Mucosa of stomach (tissue), 1 donor: Measurements from ENCODE around the gene PASD1.

Experiments used
- H3K27me3 ChIP-seq: one replicate; pipeline ENCODE4 v1.7.0; 2013; ENCODE audit warnings: mild to moderate bottlenecking, low read length; ENCODE audit not compliant: control insufficient read depth, insufficient read depth
- H3K36me3 ChIP-seq: one replicate; pipeline ENCODE4 v1.7.0; 2013; ENCODE audit warnings: low read length; ENCODE audit not compliant: control insufficient read depth, insufficient read depth
- H3K4me1 ChIP-seq: one replicate; pipeline ENCODE4 v1.7.0; 2013; ENCODE audit warnings: mild to moderate bottlenecking, low read length; ENCODE audit not compliant: control insufficient read depth, insufficient read depth
- H3K4me3 ChIP-seq: one replicate; pipeline ENCODE4 v1.7.0; 2013; ENCODE audit warnings: low read length
- H3K9ac ChIP-seq: one replicate; pipeline ENCODE4 v1.7.0; 2013; ENCODE audit warnings: mild to moderate bottlenecking, low read length, moderate library complexity
- H3K9me3 ChIP-seq: one replicate; pipeline ENCODE4 v1.7.0; 2013; ENCODE audit warnings: mild to moderate bottlenecking, low read length, moderate library complexity; ENCODE audit not compliant: control insufficient read depth
- donor health status: Pancreatic carcinoma.

Gene PASD1

GRCh38 chrX:151633157-151633556, 69.7 kb downstream of the PASD1 start:
- H3K9ac ChIP-seq, result no peak overlapping the region
- no peaks in the 10 kb centered on the region for H3K4me1 ChIP-seq
- no peaks in the 10 kb centered on the region for H3K27me3 ChIP-seq
- no peak overlapping the region for H3K4me3 ChIP-seq
- H3K36me3 ChIP-seq, result no peaks in the 10 kb centered on the region
- H3K9me3 ChIP-seq, result no peaks in the 10 kb centered on the region

DNA sequence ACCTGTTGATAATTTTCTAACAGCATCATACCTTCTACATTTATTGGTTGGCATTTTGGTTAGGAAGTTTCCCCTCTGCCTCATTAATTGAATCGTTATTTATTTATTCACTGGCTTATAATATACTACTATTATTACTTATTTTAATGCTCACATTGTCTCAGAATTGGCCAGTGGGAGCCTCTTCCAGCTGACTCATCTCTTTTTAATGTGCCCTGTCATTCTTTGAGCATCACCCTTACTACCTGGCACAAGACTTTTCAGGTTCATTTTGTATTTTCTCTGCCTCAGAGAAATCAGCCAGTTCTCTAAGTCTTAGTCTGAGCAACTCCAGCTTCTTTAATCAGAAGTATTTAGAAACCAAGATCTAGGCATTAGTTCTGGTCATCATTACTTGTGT, 71.5 kb downstream of the PASD1 start:
- Histone ChIP-seq H3K9ac (no peak overlapping the region), H3K9me3 (no peaks in the 10 kb centered on the region), H3K27me3 (no peaks in the 10 kb centered on the region), H3K4me3 (no peak overlapping the region), H3K4me1 (no peaks in the 10 kb centered on the region), H3K36me3 (no peaks in the 10 kb centered on the region)

- Histone ChIP-seq H3K9ac (no peak overlapping the region), H3K36me3 (no peaks in the 10 kb centered on the region), H3K4me1 (no peaks in the 10 kb centered on the region), H3K4me3 (no peak overlapping the region), H3K27me3 (no peaks in the 10 kb centered on the region), H3K9me3 (no peaks in the 10 kb centered on the region)
Observed at GRCh38 chrX:151641564-151641963, 78.1 kb downstream of the PASD1 start.

DNA sequence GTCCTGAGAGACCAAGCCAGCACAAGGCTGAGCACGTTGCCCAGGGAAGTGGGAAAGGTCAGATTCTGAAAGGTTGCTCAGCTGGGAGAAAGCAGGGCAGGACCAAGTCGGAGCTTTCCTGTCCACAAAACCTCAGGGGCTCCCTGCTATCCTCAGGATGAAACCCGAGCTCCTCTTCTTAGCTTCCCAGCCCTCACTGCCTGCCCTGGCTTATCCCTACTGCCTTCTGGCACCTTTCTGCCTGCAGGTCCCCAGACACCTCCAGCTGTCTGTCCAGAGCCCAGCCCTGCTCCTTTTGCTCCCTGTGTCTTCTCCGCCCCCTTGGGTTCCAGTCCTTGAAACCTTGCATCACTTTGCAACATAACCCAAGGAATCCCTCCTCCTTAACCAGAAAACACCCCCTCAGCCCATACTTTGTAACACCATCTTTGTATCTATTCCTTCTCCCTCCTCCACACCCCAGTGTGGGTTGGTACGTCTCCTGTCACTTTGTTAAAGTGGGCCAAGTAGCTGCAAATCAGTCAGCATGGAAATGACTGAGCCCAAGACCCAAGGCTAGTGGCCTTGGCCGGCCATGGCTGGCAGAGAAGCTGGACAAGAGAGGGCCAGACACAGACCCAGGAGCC, 111.8 kb downstream of the PASD1 start:
- Histone ChIP-seq H3K4me3 (no peak overlapping the region), H3K27me3 (no peaks in the 10 kb centered on the region), H3K4me1 (no peaks in the 10 kb centered on the region), H3K9me3 (no peaks in the 10 kb centered on the region), H3K9ac (no peak overlapping the region), H3K36me3 (no peaks in the 10 kb centered on the region)

- no peak overlapping the region for H3K9ac ChIP-seq
- no peaks in the 10 kb centered on the region for H3K36me3 ChIP-seq
- H3K27me3 ChIP-seq, result no peaks in the 10 kb centered on the region
- H3K4me1 ChIP-seq, result no peaks in the 10 kb centered on the region
- no peaks in the 10 kb centered on the region for H3K9me3 ChIP-seq
- no peak overlapping the region for H3K4me3 ChIP-seq
Observed at GRCh38 chrX:151676196-151676595, 112.7 kb downstream of the PASD1 start.

DNA sequence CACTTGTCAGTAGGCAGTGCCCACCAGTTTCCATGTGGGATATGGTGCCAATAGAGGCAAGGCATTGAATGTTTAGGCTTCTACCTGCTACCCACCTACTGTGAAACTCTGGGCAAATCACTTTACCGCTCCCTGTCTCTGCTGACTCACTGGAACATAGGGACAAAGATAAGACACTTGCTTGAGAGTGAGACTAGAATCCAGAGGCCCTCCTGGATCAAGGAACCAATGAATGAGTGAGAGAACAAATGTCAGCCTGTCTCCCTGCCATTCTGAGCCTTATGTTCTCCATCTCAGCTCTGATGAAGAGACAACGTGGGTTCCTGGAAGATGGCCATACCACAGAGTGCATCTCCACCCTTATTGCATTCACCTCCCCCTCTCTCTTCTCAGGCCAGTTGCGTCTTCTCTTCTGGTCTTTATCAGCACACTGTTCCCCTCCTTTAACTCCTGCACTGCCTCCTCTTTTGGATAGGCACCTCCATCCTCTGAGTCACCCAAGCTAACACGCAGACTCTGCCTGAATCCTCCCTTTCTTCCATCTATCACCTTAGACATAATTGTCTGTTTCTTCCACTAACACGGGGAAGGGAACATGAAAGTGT, 116.4 kb downstream of the PASD1 start:
- no peaks in the 10 kb centered on the region for H3K4me1 ChIP-seq
- no peaks in the 10 kb centered on the region for H3K9me3 ChIP-seq
- H3K27me3 ChIP-seq, result no peaks in the 10 kb centered on the region
- H3K9ac ChIP-seq, result no peak overlapping the region
- H3K4me3 ChIP-seq, result no peak overlapping the region
- no peaks in the 10 kb centered on the region for H3K36me3 ChIP-seq

- H3K4me3 ChIP-seq, result no peak overlapping the region
- H3K9me3 ChIP-seq, result no peaks in the 10 kb centered on the region
- H3K27me3 ChIP-seq, result no peaks in the 10 kb centered on the region
- no peaks in the 10 kb centered on the region for H3K36me3 ChIP-seq
- H3K4me1 ChIP-seq, result no peaks in the 10 kb centered on the region
- no peak overlapping the region for H3K9ac ChIP-seq
Observed at GRCh38 chrX:151680805-151681204, 117.3 kb downstream of the PASD1 start.

- Histone ChIP-seq H3K36me3 (no peaks in the 10 kb centered on the region), H3K4me1 (no peaks in the 10 kb centered on the region), H3K9ac (no peak overlapping the region), H3K27me3 (no peaks in the 10 kb centered on the region), H3K4me3 (no peak overlapping the region), H3K9me3 (no peaks in the 10 kb centered on the region)
Observed at GRCh38 chrX:151687635-151688034, 124.2 kb downstream of the PASD1 start.

GRCh38 chrX:151688695-151689094, 125.2 kb downstream of the PASD1 start:
- H3K4me3 ChIP-seq, result no peak overlapping the region
- no peaks in the 10 kb centered on the region for H3K9me3 ChIP-seq
- no peaks in the 10 kb centered on the region for H3K36me3 ChIP-seq
- H3K27me3 ChIP-seq, result no peaks in the 10 kb centered on the region
- no peak overlapping the region for H3K9ac ChIP-seq
- no peaks in the 10 kb centered on the region for H3K4me1 ChIP-seq

GRCh38 chrX:151692825-151693224, 129.3 kb downstream of the PASD1 start:
- Histone ChIP-seq H3K4me1 (no peaks in the 10 kb centered on the region), H3K4me3 (no peak overlapping the region), H3K27me3 (no peaks in the 10 kb centered on the region), H3K9ac (no peak overlapping the region), H3K36me3 (no peaks in the 10 kb centered on the region), H3K9me3 (no peaks in the 10 kb centered on the region)

GRCh38 chrX:151694121-151694520, 130.6 kb downstream of the PASD1 start:
- Histone ChIP-seq H3K4me1 (no peaks in the 10 kb centered on the region), H3K36me3 (no peaks in the 10 kb centered on the region), H3K27me3 (no peaks in the 10 kb centered on the region), H3K9ac (no peak overlapping the region), H3K4me3 (no peak overlapping the region), H3K9me3 (no peaks in the 10 kb centered on the region)

- H3K9ac ChIP-seq, result no peak within 1 kb of the TSS
- no peak within 1 kb of the TSS for H3K4me3 ChIP-seq
- H3K27me3 ChIP-seq, result no peaks in the 10 kb centered on the region
- H3K36me3 ChIP-seq, result no peaks in the 10 kb centered on the region
- H3K4me1 ChIP-seq, result no peaks in the 10 kb centered on the region
- no peaks in the 10 kb centered on the region for H3K9me3 ChIP-seq
Observed at GRCh38 chrX:151694661-151695582, 131.4 kb downstream of the PASD1 start, which contains the start of gene PRRG3. PRRG3 (plus strand) TSS chrX:151695458; CDS start chrX:151698815, 3,357 bp downstream.
